ENCODE data around the gene PELI1.

Gene PELI1, protein sequence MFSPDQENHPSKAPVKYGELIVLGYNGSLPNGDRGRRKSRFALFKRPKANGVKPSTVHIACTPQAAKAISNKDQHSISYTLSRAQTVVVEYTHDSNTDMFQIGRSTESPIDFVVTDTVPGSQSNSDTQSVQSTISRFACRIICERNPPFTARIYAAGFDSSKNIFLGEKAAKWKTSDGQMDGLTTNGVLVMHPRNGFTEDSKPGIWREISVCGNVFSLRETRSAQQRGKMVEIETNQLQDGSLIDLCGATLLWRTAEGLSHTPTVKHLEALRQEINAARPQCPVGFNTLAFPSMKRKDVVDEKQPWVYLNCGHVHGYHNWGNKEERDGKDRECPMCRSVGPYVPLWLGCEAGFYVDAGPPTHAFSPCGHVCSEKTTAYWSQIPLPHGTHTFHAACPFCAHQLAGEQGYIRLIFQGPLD

DNA sequence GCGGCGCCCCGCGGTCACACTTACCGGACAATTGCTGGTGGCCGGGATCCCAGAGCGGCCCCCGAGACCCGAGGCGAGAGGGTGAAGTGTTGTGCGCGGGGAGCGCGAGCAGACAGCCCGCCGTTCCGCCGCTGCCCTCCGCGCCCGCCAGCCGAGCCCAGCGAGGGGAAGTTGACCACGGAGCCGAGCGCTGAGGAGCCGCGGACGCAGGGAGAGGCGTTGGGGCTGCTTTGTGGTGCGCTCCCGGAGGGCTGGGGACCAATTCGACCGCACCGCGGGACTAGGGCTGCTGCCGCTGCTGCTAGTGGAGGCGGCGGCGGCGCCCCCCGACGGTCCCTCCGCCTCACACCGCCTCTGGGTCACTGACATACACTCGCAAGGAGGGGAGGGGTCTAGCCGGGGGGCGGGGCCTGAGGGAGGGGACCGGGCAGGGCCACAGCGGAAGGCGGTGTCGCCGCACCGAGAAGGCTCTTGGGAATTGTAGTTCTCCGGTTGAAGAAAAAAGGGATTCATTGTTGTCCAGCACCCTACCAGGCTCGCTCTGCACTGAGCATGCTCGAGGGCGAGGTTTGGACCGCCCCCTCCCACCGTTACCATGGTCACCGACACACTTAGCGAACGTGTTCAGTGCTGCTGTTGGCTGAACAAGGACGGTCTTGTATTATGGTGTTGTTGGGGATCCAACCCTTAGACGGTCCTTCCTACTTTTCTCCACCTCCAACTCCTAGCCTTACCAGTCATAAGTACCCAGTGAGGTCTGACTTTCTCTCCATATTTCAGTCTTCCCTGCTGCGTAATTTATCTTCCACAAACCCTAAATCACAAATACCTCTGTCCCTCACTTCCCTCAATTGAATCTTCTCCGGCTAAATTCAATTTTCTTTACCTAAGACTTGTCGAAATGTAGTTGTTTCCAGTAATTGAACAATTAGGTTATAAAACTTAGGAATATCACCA lies at the start of gene PELI1:
PELI1 (minus strand) TSS at position 364 of the 957 bp plus-strand sequence. CDS start 36,110 bp downstream, outside the sequence.
- peak; percentile 88 to 92 for DNase-seq (ENCODE audit: low read depth in 2 of 2)

- DNase-seq (ENCODE audit: low read depth in 2 of 2) = no peak
Observed at GRCh38 chr2:64193491-64193890, 49.3 kb upstream of the PELI1 start.

GRCh38 chr2:64192664-64193105 lies 48.5 kb upstream of the PELI1 start:
- DNase-seq (ENCODE audit: low read depth in 2 of 2) = no peak

GRCh38 chr2:64192125-64192479 lies 47.9 kb upstream of the PELI1 start:
- no peak for DNase-seq (ENCODE audit: low read depth in 2 of 2)

DNA sequence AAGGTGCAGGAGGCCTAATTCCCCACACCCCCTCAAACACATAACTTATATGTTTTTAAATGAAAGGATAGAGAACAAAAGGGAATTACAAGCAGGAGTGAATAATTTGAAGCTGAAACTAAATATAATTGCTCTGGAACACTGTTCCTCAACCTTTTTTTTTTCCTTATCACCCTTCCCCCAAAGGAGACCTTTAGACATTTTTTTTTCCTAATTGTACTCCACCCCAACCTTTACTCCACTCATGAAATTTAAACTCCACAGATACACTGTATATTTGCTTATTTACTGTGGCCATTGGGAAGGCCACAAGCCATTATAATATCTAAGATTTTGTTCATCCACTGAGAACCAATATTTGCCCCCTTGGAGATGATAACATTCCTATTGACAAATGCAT lies 45.4 kb upstream of the PELI1 start:
- DNase-seq (ENCODE audit: low read depth in 2 of 2) = no peak

GRCh38 chr2:64189167-64189566 lies 44.9 kb upstream of the PELI1 start:
- no peak for DNase-seq (ENCODE audit: low read depth in 2 of 2)

DNA sequence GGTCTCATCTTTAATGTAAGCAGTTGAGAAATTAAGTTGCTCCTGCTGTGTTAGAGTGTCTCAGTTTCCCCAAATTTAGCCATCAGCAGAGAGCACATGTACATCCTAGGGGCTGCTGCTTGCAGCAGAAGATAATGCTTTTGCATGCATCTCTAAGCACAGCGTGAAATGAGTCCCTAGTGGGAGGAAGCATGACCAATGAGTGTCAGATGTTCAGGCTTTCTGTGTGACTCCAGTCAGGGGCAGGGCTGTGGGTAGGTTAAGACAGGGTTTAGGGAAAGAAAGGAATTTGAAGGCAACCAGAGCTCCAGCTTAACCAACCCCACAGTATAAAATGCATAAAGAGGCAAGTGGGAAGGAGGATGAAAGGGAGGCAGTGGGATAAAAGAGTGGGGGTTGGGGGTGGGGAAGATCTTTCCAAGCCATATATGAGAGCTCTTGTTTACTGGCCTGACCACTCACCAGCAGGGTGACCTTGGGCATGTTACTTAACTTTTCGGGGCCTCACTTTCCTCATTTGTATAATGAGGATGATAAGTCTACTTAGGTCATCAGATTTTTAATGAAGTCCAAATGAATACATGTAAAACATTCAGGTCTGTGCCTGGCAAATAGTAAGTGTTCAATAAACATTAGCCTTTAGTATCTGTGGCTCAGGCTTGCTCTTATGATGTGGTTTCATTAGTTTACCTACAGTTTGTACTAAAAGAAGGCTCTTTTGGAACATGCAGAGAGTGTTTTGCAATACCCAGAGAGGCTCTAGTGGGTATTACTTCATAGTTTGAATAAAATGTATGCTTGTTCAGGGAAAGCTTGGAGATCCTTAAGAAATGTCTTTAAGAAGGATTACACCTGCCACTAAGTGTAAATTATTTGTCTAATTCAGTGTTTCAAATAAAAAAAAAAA lies 42.7 kb upstream of the PELI1 start:
- DNase-seq (ENCODE audit: low read depth in 2 of 2) = no peak

DNA sequence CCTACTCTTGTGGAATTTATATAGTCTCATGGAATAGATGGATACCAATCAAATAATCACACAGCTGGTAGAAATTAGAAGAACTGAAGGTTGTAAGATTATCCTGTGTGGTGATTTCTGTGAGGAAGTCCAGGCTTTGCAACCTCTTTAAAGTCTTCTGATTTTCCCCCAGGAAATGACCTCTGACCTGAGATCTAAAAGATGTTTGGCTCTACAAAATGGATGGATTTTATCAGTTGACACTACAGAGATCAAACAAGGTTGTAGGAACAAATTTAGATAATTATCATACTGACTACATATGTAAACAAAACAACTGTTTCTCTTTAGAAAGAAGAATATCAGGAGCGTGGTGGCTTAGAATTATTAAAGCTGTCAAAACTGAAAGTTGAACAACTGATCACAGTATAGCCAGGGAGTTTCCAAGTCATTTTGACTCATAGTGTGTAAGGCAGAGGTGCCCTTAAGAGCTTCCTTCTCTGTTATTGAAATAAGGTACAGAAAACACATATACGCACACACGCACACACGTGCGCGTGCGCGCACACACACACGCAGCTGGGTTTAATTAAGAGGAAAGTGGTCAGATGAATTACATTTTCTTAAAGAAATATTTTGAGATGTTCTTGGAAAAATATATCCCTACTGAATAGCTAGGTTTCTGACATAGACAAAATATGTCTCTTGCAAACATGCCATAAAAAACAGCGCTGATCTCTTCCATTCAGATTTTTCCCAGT lies 35.5 kb upstream of the PELI1 start:
- no peak for DNase-seq (ENCODE audit: low read depth in 2 of 2)

GRCh38 chr2:64177315-64177714 lies 33.1 kb upstream of the PELI1 start:
- DNase-seq (ENCODE audit: low read depth in 2 of 2) = no peak

GRCh38 chr2:64175419-64176197 lies 31.4 kb upstream of the PELI1 start:
- no peak for DNase-seq (ENCODE audit: low read depth in 2 of 2)

DNA sequence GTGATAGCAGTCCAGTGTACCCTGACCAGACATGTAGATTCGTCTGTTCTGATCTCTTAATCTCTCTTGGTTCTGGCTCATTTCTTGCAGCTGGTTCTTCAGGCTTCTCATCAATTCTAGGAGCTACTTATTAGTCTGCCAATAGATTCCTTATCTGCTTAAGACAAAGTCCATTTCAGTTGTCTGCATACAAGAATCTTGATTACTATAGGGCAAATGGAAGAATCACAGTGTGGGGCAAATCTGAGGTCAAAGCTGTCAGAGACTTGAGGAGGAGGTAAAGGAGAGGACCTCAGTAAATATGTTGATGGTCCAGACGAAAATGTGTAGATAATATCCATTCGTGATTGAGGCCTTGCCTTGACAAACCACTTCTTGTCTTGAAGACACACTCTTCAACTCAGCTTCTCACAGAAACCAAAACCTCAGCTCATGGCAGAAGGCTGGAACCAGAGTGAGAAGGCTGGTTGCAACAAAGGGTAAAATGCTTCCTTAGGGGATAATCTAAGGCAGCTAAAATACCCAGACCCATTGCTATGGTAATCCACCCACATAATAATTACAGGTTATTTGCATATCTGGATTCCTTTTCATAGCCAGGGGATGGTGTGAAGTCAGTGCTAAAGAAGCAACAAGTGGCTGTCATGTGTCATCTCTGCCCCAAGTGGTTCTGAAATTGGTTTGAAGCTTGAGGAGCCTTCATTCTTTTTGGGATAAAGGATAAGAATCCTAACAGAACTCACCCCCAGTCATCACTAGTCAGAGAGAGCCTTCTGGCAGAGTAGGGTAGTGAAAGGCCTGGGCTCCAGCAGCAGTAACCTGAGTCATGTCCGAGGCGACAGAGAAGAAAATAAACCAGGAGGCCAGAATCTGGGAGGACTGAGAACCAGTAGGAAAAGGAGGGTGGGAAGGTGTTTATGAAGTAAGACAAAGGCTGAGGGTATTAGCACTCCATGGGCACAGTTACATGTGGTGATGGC lies 29.2 kb upstream of the PELI1 start:
- no peak for DNase-seq (ENCODE audit: low read depth in 2 of 2)

DNA sequence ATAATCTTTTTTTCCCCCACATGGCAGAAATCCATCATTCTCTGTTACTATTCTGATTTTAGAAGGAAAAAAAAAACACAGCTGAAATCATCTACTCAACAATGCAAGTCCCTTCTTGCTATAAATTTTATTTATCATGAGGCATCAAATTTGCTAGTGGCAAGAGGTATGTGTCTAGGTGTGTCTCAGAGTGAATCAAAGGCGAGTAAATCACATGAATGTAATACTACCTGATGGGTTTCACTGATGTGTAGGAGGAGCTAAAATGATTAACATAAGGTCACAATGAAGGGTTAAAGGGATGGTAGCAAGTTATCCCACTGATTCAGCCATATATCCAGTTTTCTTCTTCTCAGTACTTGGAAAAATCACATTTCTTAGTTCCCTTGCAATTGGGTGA lies 24.5 kb upstream of the PELI1 start:
- no peak for DNase-seq (ENCODE audit: low read depth in 2 of 2)

GRCh38 chr2:64168201-64168600 lies 24.0 kb upstream of the PELI1 start:
- DNase-seq (ENCODE audit: low read depth in 2 of 2) = no peak

DNA sequence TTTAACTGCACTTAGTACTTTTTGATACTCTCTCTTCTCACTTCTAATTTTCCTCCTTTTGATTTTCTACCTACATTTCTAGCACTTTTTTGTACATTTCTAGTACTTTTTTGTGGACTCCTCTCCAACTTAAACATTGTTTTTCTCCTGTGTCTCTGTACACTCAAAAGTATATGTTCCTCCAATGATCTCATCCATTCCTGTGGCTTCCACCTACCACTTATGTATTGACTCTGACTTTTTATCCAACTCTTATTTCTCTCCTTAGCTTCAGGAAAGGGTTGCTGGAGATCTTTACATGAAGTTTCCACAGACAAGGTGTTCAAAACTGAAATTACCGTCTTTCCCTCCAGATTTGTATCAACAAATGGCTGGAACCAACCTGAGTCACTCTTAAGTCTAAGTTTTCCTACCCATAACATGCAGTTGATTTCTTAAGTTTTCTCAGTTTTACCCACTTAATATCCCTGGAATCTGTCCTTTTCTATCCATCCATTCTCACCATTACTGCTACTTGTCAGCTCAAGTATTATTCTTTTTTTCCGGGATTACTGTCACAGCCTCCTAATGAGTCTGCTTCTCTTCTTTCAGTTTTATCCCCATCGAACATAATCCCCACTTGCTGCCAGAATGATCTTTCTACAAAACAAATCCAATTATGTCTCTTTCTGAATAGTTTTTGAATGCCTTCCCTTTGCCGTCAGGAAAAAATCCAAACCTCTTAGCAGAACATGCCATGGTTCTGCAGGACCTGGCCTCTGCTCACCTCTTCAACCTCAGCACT lies 22.6 kb upstream of the PELI1 start:
- DNase-seq (ENCODE audit: low read depth in 2 of 2) = no peak

DNA sequence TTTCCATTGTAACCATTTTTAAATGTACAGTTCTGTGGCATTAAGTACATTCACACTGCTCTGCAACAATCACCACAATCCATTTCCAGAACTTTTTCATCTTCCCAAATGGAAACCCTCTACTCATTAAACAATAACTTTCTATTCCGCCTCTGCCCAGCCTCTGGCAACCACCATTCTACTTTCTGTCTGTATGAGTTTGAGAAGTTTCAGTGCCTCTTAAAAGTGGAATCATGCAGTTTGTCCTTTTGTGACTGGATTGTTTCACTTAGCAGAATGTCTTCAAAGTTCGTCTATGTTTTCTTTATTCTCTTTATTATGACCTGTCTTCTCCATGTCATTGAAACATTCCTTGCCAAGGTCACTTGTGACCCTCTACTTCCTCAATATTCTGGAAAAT lies 22.0 kb upstream of the PELI1 start:
- DNase-seq (ENCODE audit: low read depth in 2 of 2) = no peak

- no peak for DNase-seq (ENCODE audit: low read depth in 2 of 2)
Observed at GRCh38 chr2:64165706-64166105, 21.5 kb upstream of the PELI1 start.

GRCh38 chr2:64164629-64165028 lies 20.4 kb upstream of the PELI1 start:
- DNase-seq (ENCODE audit: low read depth in 2 of 2) = no peak

DNA sequence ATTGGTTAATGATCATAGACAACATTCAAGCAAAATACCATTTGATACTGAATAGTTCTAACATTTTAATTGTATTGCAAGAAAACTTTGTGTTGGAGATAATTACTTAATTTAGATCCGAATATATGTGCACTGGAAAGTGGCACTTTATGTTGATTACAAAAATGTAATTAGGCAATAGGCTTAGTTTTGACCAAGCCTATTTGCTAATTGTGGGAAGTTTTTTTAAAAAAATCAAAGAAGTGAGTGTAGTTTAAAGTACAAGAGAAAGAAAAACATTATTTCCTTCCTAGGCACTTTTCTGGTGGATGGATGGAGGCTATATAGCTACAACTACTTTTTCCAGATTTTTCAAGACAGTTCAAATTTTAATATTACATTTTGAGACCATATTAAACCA lies 18.3 kb upstream of the PELI1 start:
- DNase-seq (ENCODE audit: low read depth in 2 of 2) = no peak
